Lower leg skin (tissue), 4 donors: Measurements from ENCODE around the gene HOXA9. TPM values are rescaled to one million over a fixed set of nuclear protein-coding genes. Genes with fewer than 3 reads are reported as not detected.

Experiments used
- DNase-seq, 2 donors: peaks; one replicate each; pipeline ENCODE4 v3.0.0-alpha.2; 2019; ENCODE audit warnings: low spot score in 2 of 2
- H3K4me3 ChIP-seq: fragments of 200-600 bp; sonication (generic); 2 replicates; pipeline ENCODE4 v1.5.1; 2017; ENCODE audit warnings: mild to moderate bottlenecking, low read depth; ENCODE audit not compliant: poor library complexity, severe bottlenecking
- CTCF ChIP-seq, 3 donors: fragments of 450-650 bp; IDR thresholded peaks; one replicate each; pipeline ENCODE4 v1.5.1; 2016; ENCODE audit warnings: antibody characterized with exemption in 3 of 3, mild to moderate bottlenecking in 3 of 3, moderate library complexity in 2 of 3
- POLR2A ChIP-seq, 2 donors: fragments of 450-650 bp; IDR thresholded peaks; one replicate each; pipeline ENCODE4 v1.6.1; 2016 to 2017; ENCODE audit warnings: antibody characterized with exemption in 2 of 2, mild to moderate bottlenecking in 1 of 2, moderate library complexity in 1 of 2
- WGBS, 2 donors: methylation state at CpG; one replicate each; pipeline ENCODE4 v1.1.5; 2018; 5-methylcytosine and 5-hydroxymethylcytosine counted together
- intact Hi-C: fragments of 100-400 bp; cut with DNase I; formaldehyde crosslinking; loops from one replicate; pipeline ENCODE4 v1.15.0; 2023; ENCODE audit warnings: low total_unique reads
- total RNA-seq, 4 donors: library from RNA; depleted of rRNA; stranded (reverse); fragments of >200 nt; gene quantifications; one replicate each; pipeline ENCODE4 v1.1.0, GENCODE V29; 2016

Gene HOXA9
- total RNA-seq, 4 donors from 2014 or later, result 43.1 to 50.1 (median 46.9) TPM

GRCh38 chr7:27141137-27141922 is 24.0 kb downstream of the HOXA9 start:
- TF ChIP-seq CTCF (IDR thresholded peaks at IDR 0.05) (no peak), POLR2A (IDR thresholded peaks at IDR 0.05) (no peak)
- WGBS, 2 donors, result 82 to 89% methylated on average over 18 of the region's 18 CpGs
- H3K4me3 ChIP-seq, result no peak overlapping the region
- DNase-seq, result peak in 1 of 2 donors; percentile 28
- intact Hi-C loops, result loop anchor here (5.0 kb wide), 1 partner anchor 289 kb away; no protein-coding TSS in a partner anchor

- WGBS, 2 donors, result 87 to 89% methylated on average over 15 of the region's 15 CpGs
- TF ChIP-seq CTCF (IDR thresholded peaks at IDR 0.05) (no peak), POLR2A (IDR thresholded peaks at IDR 0.05) (no peak)
- intact Hi-C loops, result loop anchor here (5.0 kb wide), 1 partner anchor 288 kb away; no protein-coding TSS in a partner anchor
- DNase-seq, result peak in 1 of 2 donors; percentile 42
- H3K4me3 ChIP-seq, result no peak overlapping the region
These were observed 25.0 kb downstream of the HOXA9 start for GRCh38 chr7:27140126-27140857.

- peak in 1 of 2 donors; percentile 86 for DNase-seq
- TF ChIP-seq CTCF (IDR thresholded peaks at IDR 0.05) (no peak), POLR2A (IDR thresholded peaks at IDR 0.05) (no peak)
- 89 to 94% methylated on average over 52 to 53 of the region's 53 CpGs for WGBS, 2 donors
- intact Hi-C loops, result loop anchor here (5.0 kb wide), 1 partner anchor 287 kb away; no protein-coding TSS in a partner anchor
- H3K4me3 ChIP-seq, result no peak overlapping the region
These were observed 25.8 kb downstream of the HOXA9 start for GRCh38 chr7:27139334-27140125.

GRCh38 chr7:27138985-27139333 is 26.4 kb downstream of the HOXA9 start:
- no peak overlapping the region for H3K4me3 ChIP-seq
- TF ChIP-seq CTCF (IDR thresholded peaks at IDR 0.05) (no peak), POLR2A (IDR thresholded peaks at IDR 0.05) (no peak)
- intact Hi-C loops, result no loop called here
- 79 to 88% methylated on average over 11 of the region's 11 CpGs for WGBS, 2 donors
- no peak for DNase-seq

GRCh38 chr7:27138472-27138871 is 26.9 kb downstream of the HOXA9 start:
- TF ChIP-seq CTCF (IDR thresholded peaks at IDR 0.05) (no peak), POLR2A (IDR thresholded peaks at IDR 0.05) (no peak)
- intact Hi-C loops, result no loop called here
- DNase-seq, result no peak
- H3K4me3 ChIP-seq, result no peak overlapping the region
- 84 to 97% methylated on average over 1 of the region's 1 CpG for WGBS, 2 donors
